GM19467 (cell line): ENCODE measurements around the gene NRDE2.

Experiments used
- ATAC-seq: cut with Tn5 transposase; IDR thresholded peaks from one replicate; pipeline ENCODE4 v1.9.1; 2021; ENCODE audit warnings: mild to moderate bottlenecking, moderate library complexity; ENCODE audit not compliant: unreplicated experiment

The NRDE2 gene

DNA sequence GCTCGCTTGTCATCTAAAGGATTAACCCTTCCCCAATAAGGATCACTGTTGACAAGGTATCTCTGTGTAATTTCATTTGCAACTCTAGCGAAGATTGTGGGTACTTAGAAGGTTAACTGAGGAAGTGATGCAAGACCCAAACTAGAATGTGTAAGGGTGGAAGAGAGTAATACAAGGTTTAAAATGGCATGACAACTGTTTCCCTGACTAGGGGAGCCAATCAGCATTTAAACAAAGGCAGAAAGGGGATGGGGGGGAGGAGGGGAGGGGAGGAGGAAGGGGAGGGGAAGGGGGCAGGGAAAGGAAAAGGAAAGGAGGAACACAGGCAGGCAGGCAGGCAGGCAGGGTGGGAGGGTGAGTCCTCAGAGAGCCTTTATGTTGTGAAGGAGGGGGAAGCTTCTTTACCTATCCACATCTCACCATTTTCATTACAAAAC is 31.1 kb downstream of the NRDE2 start:
- ATAC-seq = no peak

DNA sequence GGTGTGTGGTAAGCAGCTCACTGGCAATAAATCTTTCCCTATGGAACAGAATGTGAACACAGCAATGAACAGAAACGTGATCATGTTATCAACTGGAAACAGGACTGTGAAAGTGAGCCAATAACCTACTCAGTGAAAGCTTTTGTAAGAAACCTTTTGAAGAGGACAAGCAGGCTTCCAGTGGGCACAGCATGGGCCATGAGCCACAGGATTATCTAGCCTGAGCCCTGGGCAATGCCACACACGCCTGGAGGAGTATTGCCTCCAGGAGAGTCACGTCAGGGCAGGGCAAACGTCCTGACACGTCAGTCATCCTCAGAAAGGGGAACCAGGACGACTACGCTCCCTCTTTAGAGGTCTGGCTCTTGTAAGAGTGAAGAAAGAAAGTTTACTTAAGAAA is 32.3 kb downstream of the NRDE2 start:
- no peak for ATAC-seq

DNA sequence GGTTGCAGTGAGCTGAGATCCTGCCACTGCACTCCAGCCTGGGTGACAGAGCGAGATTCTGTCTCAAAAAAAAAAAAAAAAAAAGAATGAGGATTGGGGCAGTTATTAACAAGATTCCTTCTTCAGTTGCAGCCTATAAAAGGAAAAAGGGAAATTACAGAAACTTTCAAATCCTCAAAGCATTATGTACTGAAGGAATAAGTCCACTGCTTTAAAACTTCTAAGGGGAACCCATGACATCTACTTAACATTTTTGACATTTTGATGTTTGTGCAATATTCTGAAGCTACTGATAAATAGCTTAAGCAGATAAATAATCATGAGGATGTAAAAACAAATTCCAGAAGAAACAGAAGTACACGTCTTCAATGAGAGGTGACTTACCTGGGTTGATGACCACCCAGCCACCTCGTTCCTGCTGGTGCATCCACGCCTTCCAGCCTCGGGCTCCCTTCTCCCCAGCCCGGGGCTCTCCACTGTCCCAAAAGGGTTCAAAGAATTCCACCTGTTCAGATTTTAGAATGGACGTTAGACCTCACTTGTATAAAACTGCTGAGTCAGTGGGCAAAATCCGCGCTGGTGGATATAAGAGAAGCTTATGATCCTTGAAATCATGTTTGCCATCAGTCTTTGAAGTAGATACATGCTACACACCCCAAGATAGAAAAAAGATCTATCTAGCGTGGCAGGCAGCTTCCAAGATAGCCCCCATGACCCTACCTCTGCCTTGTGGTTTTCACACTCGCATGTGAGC is 33.7 kb downstream of the NRDE2 start:
- ATAC-seq = no peak

DNA sequence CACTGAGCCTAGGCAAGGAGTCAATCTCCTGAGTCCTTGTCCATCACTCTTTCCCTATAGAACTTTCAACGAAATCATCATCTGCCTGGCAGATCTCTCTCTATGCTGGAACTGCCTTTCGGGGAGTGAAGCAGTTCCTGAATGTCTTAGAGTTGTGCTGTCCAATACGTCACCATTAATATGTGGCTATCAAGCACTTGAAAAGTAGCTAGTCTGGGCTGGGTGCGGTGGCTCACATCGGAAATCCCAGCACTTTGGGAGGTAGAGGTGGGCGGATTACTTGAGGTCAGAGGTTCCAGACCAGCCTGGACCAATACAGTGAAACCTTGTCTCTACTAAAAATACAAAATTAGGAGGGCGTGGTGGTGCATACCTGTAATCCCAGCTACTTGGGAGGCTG is 35.1 kb downstream of the NRDE2 start:
- ATAC-seq = no peak

DNA sequence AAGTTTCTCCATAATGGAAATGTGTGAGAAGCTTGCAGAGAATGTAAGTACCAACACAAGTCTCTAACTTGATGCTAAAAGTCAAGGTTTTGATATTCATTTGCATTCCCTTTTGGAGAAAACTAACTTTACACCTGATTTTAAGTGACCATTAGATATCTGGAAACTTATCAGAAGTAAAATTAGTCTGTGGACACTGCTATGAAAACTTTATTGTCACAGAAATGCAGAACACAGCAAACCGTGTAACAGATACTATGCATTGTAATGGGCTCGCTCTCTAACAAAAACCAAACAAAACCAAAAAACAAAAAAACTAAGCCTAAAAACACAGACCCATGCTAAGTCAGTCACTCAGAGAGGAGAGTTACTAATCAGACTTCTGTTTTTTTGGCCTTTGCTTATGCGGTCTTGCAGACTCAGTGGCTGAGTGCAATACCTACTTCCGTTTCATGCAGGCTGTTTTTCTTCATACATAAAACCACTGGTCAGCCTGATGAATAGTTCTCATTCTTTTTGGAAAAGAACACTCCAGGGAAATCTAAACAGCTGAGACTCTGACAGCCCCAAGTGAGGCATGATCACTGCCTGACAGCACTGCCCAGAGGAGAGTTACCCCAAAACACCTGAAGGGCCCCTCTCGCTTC is 35.7 kb downstream of the NRDE2 start:
- no peak for ATAC-seq

DNA sequence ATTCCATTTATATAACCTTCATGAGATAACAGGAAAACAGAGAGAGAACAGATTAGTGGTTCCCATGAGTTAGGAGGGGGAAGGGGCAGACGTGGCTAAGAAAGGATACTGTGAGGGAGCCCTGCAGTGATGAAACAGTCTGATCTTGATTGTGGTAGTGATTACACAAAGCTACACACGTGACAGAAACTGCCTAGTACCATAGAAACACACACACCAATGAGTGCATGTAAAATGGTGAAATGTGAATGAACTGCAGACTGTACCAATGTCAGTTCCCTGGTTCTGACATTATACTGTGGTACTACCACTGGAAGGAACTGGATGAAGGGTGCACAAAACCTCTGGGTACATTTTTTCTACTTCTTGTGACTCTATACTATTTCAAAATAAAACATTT is 36.9 kb downstream of the NRDE2 start:
- ATAC-seq = no peak

DNA sequence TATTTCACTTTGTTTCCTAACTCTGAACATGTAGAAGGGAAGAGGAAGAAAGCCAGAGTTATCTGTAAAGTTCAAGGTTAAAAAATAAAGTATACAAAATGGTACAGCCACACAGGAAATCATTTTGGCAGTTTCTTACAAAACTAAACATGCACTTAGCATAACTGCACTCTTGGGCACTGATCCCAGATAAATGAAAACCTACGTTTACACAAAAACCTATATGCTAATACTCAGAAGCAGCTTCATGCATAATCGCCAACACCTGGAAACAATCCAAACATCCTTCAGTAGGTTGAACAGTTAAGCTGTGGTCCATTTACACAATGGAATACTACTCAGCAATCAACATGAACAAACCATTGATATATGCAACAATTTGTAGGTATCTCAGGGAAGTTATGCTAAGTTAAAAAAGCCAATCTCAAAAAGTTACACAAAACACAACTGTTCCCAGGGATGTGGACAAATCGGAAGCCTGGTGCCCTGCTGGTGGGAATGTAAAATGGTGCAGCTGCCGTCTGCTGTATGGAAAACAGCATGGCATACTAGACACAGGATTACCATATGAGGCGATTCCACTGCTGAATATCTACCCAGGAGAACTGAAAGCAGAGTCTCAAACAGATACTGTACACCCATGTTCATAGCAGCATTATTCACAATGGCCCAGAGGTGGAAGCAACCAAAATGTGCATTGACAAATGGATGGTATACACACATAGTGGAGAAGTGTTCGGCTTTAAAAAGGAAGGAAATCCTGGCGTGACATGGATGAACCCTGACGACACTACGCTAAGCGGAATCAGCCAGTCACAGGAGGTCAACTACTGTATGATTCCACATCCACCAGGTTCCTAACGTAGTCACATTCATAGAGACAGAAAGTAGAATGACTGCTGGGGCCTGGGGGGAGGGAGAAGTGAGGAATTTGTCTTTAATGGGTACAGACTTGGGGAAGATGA is 37.7 kb downstream of the NRDE2 start:
- no peak for ATAC-seq

DNA sequence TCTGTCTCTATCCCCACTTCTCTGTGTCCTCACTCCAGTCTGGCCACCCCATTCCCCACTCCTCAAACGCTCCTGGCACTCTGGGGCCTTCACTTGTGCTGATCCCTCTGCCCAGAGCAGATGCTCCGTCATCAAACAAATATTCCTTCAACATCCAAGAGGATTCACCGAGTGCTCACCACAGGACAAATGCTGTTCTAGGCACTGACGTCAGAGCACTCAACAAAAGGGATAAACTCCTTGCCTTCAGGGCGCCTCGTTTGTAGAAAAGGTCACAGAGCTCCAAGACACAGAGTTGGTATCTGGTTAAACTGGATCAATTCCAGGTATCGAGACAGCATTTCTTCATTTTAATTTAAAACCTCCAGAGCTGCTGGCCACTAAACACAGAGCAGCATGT is 40.0 kb downstream of the NRDE2 start:
- no peak for ATAC-seq

DNA sequence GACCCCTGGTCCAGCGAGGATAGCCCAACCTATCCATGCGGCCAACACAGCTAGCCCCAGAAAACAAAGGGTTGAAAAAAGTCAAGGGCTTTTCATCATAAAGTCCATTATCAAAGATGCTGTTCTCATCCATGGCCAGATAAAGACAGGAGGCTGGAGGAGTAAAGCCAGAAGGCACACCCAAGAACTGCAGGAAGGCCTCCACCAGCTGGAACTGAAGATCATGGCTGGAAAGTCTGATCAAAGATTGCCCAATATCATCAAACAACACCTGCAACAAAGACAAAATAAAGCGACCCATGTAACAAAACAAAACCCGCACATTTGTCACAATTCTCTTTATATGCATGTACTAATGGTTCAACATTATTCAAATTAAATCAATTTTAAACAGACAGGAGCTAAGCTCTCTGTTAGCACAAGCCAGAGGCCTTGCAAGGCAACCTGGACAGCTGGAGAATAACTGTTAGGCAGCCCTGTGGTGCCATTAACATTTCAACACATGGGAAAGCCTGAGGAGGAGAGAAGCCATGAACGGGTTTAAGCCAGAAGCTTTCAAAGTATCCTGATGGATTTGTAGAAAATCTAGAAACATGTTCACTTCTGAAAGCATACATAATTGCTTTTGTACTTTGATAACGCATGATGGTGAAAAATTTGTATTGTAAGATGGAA is 41.3 kb downstream of the NRDE2 start:
- ATAC-seq = no peak

DNA sequence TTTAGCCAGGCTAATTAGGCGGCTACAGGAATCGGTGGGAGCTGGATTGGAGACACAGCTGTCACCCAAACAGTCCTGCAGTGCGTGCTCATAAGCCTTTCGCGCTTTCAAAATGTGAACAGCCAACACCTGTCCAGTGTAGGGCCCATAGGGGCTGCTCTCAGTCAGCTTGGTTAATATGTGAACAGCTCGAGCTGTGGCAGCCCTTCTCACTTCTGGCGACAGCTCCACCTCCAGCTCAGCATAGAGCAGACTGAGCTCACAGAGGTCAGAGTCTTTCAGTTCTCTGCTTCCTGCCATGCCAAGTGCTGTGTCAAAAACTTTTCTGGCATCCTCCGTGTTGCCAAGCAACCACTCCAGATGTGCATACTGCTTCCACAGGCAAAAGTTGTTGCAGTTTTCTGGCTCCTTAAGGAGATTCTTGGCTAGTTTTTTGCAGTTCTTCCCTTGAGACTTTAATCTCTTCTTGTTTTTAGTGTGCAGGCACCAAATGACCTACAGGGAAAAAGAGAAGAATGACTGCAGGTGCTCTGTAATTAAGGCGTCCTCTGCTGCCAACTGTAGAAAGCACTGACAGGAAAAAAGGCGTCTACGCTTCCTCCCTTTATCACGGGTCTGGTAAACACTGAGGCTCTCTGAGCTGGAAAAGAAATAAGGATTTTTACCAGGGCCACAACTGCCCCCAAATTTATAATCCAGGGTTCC is 42.9 kb downstream of the NRDE2 start:
- peak; percentile 98 for ATAC-seq

DNA sequence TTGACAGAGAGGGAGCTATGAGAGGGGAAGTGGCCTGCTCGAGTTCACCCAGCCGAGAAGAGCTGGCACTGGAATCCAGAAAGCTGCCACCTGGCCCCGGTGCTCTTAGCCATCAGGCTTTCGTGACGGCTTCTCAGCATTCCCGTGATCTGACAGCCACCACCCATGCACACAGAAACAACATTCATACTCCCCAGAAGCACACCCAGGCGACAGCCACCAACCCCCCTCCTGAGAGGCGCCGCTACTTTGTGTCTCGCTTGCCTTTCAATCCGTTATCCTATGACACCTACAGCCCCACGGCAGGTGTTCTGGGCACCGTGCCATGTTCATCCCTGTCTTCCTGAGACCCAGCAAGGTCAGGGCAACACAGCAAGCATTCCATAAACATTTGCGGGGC is 44.0 kb downstream of the NRDE2 start:
- ATAC-seq = no peak

DNA sequence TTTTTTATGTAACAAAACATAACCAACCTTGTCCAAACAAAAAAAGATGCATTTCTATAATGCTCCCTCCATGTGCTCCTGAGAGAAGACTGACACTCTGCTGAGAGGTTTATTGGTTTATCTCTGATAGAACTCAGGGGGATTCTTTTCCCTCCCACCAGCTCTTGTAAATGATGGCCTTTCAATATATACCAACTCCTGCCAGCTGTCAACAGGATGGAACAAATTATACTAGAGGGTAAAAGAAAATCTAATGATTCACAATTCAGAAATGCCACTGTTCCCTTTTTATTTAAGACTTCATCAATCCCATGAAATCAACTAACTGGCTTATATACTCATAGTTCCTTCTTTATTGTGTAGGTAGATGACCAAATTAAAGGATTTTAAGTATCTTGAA is 50.0 kb downstream of the NRDE2 start:
- ATAC-seq = no peak

DNA sequence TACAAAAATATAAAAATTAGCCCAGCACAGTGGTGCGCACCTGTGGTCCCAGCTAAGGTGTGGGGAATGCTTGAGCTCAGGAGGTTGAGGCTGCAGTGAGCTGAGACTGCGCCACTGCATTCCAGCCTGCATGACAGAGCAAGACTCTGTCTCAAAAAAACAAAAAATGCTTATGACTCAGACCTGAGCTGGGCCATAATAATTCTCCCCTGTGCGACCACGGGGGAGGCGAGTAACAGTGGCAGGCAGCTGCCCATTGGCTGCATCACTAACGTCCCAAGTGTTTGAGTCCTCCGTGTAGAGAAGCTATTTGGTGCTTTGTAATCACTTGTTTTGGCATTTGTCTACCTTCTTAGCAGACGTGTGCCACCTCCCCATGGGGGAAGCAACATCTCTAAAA is 50.5 kb downstream of the NRDE2 start:
- ATAC-seq = no peak

DNA sequence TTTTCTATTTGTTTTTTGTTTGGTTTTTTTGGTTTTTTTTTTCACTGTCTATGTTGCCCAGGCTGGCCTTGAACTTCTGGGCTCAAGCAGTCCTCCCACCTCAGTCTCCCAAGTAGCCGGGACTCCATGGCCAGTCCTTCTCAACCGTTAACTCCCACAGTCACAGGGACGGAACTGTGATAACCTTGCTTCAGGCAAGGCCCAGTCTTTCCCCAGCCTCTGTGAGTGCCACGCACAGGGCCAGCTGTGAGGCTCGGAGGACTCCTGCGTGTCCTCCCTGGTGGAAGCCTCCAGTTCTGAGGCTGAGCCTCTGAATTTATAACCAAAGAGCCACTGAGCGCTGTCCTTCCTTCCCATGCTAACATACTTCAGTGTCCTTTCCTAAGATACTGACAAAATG is 51.6 kb downstream of the NRDE2 start:
- ATAC-seq = no peak

DNA sequence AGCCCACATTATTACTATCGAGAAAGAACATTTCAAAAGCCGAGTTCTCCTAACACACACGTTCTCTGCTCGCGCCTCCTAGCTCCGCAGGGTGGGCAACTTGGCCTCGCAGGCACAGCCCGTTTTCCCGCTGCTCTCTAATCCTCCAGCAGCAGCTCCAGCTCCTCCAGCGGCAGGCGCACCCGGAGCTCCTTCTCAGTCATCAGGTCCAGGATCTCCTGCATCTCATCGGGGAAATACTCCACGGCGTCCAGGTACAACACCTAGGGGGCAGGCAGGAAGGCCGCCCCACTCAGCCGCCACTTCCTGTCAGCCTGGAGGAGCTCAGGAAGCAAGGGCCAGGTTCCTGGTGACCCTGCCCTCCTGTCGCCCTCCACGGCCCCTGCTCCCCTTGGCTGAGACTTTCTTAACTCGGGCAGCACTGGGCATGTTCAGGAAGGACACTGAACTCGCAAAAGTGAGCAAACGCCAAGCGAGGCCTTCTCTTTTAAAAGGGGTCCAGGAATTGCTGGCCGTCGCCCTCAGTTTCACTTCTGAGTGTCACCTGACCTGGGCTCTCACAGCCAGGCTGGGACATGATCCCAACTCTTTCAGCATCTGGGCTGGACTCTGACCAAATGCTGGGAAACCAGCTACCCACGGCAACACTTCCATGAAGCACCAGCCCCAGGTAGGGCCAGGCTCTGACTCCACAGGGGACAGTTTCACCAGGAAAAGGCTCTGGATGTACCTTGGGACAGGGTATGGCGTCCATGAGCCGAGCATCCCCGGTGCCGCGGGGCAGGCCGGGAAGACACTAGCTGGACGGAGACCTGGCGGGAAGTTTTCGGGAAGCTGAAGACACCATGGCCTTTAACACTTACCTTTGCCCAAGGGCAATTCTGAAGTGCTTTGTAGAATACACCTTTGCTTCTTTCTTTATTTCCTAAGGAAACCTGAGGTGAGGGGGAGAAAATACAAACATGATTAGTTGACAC is 53.3 kb downstream of the NRDE2 start:
- no peak for ATAC-seq

DNA sequence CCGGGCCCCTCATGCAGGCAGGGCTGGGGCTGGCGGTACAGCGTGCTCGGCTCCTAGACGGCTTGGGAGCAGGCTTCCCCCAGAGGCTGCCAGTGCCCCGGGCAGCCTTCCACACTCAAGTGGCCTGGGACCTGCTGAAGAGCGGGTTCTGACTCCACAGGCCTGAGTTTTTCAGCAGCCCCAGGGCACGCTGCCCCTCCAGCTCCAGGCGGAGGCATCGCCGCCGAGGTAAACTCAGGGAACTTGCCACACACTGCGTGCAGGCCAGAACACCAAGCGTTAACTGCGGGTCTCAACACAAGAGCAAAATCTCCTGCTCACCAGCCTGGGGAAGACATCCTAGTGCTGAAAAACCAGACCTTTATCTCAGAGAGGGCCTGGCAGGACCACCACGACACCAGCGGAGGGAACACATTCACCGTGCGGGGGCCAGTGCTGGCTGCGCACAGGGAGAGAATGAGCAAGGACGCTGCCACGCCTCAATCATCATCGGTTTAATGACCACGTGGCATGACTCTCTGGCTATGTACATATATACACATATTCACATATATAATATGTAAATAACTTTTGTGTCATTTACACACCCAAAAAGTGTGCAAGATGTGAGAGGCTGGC is 54.1 kb downstream of the NRDE2 start:
- ATAC-seq = no peak

DNA sequence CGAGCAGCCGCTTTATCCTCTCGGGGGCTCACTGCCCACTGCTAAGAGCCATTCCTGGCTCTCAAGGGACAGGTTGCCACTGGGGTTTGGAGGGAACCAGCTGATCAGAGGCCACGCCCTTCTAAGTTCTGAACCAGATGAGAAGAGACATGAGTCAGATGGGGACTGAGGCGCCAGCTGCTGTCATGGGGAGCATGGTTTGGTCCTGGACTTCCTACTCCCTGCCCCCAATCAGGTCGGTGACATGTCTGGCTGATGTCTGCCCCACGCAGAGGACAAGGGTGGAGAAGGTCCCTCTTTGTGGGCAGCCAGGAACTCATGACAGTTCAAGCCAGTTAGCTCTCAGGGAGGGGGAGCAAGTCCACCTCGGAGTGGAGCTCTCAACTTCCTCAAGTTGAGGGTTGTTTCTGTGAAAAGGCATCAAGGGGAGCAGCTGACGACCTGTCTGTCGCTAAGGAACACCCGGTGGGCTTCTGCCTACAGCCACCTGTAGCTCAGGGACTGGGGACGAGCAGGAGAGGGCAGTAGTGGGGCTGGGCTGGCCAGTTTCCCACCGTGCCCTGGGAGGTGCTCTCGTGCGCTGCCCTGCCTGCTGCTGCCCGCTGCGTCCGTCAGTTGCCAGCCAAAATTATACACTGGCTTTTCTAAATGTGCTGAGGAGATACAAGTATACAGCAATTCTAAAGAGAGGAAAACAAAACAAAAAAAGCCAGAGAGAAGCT is 54.9 kb downstream of the NRDE2 start:
- ATAC-seq = no peak

DNA sequence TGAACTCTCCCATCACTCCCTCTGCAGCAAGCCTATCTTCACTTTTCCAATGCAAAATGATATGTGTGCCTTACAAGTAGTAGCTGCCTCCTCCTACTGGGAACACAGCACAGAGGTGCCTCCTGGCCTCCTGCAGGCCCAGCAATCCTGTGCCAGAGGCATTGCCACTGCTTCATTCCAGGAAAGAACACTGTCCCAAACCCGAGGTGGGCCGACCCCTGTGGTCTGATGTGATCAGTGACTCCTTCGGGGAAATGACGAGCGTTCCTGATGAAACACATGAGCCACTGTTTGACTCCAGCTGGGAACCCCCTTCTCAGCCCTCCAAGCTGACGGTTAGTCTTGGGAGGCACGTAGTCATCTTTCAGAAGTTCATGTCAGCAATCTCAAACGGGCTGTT is 55.9 kb downstream of the NRDE2 start:
- ATAC-seq = no peak
